K562 (cell line): ENCODE results near the gene DTX3. TPM values are rescaled to one million over a fixed set of nuclear protein-coding genes. Genes with fewer than 3 reads are reported as not detected.
A peak's percentile ranks its signal among the peaks of the same experiment; 100 is the strongest.

Source experiments
- CBFA2T3 ChIP-seq: fragments of 450-650 bp; IDR thresholded peaks from 2 replicates; pipeline ENCODE4 v1.6.1; 2017
- EGR1 ChIP-seq: fragments of 450-650 bp; conservative IDR thresholded peaks from 2 replicates; pipeline ENCODE4 v1.6.1; 2017; ENCODE audit warnings: mild to moderate bottlenecking
- MYNN ChIP-seq, 2 experiments: sonication (generic); formaldehyde crosslinking in 1 of 2; IDR thresholded peaks; 2 replicates each; pipeline versions ENCODE4 v1.5.0 to v1.6.1; 2016 to 2020; ENCODE audit warnings: antibody characterized with exemption in 1 of 2, missing genetic modification reagents in 1 of 2
- NEUROD1 ChIP-seq: fragments of 150-350 bp; IDR thresholded peaks from 2 replicates; pipeline ENCODE4 v1.6.1; 2014; ENCODE audit warnings: borderline replicate concordance, low read length, low read depth; ENCODE audit not compliant: partially characterized antibody
- NR2F6 ChIP-seq: fragments of 450-650 bp; formaldehyde crosslinking; IDR thresholded peaks from 2 replicates; pipeline ENCODE4 v1.4.0; 2020; ENCODE audit warnings: mild to moderate bottlenecking
- TBL1XR1 ChIP-seq, 2 experiments: IDR thresholded peaks; 2 replicates each; pipeline ENCODE4 v1.6.1; 2012; ENCODE audit warnings: improper control_type of control experiment in 2 of 2, low read length in 2 of 2, mild to moderate bottlenecking in 1 of 2
- XRCC4 ChIP-seq: IDR thresholded peaks from one replicate; pipeline ENCODE4 v1.6.1; 2011; ENCODE audit not compliant: insufficient read depth, insufficient read length; ENCODE audit errors: extremely low read depth
- ZNF197 ChIP-seq: fragments of 200-800 bp; sonication (Bioruptor generic); IDR thresholded peaks from 2 replicates; pipeline ENCODE4 v1.6.1; 2016; ENCODE audit warnings: low read depth, missing genetic modification characterization, missing compliant biosample characterization
- ZNF764 ChIP-seq: fragments of 250-450 bp; sonication (Bioruptor Pico); IDR thresholded peaks from 2 replicates; pipeline ENCODE4 v1.4.0; 2020; ENCODE audit warnings: low read depth, mild to moderate bottlenecking, moderate library complexity
- polyA plus RNA-seq, 8 experiments: library from polyadenylated mRNA; depleted of rRNA in 4 of 8; stranded (reverse) in 5 of 8; unstranded in 3 of 8; fragments of >200 nt; fragmentation: Nextera tagmentation in 2 of 8; fragmentation: Illumina TruSeq in 1 of 8; extraction: Ambion mirVana in 2 of 8; extraction: Trizol in 1 of 8; gene quantifications; 2 replicates each; pipeline versions ENCODE4 v1.2.1 to v1.2.3, GENCODE V29; 2011 to 2014; ENCODE audit warnings: inconsistent platforms in 1 of 8, missing spikeins in 1 of 8
- total RNA-seq, 7 experiments: library from RNA; depleted of rRNA in 6 of 7; stranded (reverse); fragments of >200 nt in 6 of 7; fragmentation: Illumina TruSeq in 2 of 7; extraction: Trizol in 2 of 7; gene quantifications; 2 replicates each; pipeline versions ENCODE4 v1.2.1 to v1.2.3, GENCODE V29; 2011 to 2021; ENCODE audit warnings: low replicate concordance in 1 of 7
- TF ChIP-seq, protein P1 (sequence below): sonication (generic); formaldehyde crosslinking; IDR thresholded peaks from 2 replicates; pipeline ENCODE4 v1.8.0; 2023; ENCODE audit warnings: mild to moderate bottlenecking, missing genetic modification reagents
- TF ChIP-seq, protein P2 (sequence below): sonication (generic); formaldehyde crosslinking; IDR thresholded peaks from 2 replicates; pipeline ENCODE4 v1.8.0; 2022; ENCODE audit warnings: missing genetic modification reagents, mild to moderate bottlenecking, moderate library complexity, borderline replicate concordance
- TF ChIP-seq, protein P3 (sequence below): fragments of 250-450 bp; sonication (Bioruptor Pico); IDR thresholded peaks from 2 replicates; pipeline ENCODE4 v1.5.0; 2020; ENCODE audit warnings: mild to moderate bottlenecking
- TF ChIP-seq, protein P4 (sequence below): fragments of 450-650 bp; IDR thresholded peaks from 2 replicates; pipeline ENCODE4 v1.6.1; 2016; ENCODE audit warnings: mild to moderate bottlenecking

The DTX3 gene
- total and polyA plus RNA-seq, 9 of the 15 experiments (the other 6 are each of a cell fraction or from before 2014, with no cell fraction given): 0.03 to 0.09 (median 0.06) TPM; not detected in 6

DNA sequence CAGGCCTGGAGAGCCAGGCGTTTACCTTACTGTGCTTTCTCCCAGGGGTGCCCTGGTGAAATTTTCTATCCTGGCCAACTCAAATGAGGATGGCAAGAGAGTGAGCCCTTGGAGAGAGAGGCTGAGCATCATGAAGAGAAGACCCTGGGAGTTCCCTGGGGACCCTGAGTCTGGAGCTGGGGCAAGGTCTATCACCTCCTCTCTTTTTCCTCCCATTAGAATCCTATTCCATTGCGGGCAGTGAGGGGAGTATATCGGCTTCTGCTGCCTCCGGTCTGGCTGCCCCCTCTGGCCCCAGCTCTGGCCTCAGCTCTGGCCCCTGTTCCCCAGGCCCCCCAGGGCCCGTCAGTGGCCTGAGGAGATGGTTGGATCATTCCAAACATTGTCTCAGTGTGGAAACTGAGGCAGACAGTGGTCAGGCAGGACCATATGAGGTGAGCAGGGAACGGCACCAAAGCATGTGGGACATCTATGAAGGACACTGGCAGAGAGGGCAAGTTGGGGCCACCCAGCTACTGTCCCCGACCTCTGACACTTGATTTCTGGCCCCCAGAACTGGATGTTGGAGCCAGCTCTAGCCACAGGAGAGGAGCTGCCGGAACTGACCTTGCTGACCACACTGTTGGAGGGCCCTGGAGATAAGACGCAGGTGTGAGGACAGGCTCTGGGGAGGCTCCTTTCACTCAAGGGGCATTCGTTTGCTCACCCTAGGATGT is 8.2 kb downstream of the DTX3 start (continued):
- TF ChIP-seq TBL1XR1 (IDR thresholded peaks at IDR 0.05; ENCODE audit: low read length in 2 of 2): no peak
- no peak for TF ChIP-seq MYNN (IDR thresholded peaks at IDR 0.05)
- TF ChIP-seq MYNN (CRISPR knock-in tag; IDR thresholded peaks at IDR 0.05): no peak
- TF ChIP-seq, protein P1, sequence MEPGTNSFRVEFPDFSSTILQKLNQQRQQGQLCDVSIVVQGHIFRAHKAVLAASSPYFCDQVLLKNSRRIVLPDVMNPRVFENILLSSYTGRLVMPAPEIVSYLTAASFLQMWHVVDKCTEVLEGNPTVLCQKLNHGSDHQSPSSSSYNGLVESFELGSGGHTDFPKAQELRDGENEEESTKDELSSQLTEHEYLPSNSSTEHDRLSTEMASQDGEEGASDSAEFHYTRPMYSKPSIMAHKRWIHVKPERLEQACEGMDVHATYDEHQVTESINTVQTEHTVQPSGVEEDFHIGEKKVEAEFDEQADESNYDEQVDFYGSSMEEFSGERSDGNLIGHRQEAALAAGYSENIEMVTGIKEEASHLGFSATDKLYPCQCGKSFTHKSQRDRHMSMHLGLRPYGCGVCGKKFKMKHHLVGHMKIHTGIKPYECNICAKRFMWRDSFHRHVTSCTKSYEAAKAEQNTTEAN: no peak
- TF ChIP-seq, protein P2, sequence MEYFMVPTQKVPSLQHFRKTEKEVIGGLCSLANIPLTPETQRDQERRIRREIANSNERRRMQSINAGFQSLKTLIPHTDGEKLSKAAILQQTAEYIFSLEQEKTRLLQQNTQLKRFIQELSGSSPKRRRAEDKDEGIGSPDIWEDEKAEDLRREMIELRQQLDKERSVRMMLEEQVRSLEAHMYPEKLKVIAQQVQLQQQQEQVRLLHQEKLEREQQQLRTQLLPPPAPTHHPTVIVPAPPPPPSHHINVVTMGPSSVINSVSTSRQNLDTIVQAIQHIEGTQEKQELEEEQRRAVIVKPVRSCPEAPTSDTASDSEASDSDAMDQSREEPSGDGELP (CRISPR knock-in tag): 0 out of 2 replicates have a peak, but pooled peaks have one; percentile 29
- peak; percentile 36 for TF ChIP-seq CBFA2T3
- no peak for TF ChIP-seq ZNF764 (CRISPR knock-in tag)
- no peak for TF ChIP-seq NEUROD1
- no peak for TF ChIP-seq NR2F6
- TF ChIP-seq EGR1: no peak
- TF ChIP-seq, protein P3, sequence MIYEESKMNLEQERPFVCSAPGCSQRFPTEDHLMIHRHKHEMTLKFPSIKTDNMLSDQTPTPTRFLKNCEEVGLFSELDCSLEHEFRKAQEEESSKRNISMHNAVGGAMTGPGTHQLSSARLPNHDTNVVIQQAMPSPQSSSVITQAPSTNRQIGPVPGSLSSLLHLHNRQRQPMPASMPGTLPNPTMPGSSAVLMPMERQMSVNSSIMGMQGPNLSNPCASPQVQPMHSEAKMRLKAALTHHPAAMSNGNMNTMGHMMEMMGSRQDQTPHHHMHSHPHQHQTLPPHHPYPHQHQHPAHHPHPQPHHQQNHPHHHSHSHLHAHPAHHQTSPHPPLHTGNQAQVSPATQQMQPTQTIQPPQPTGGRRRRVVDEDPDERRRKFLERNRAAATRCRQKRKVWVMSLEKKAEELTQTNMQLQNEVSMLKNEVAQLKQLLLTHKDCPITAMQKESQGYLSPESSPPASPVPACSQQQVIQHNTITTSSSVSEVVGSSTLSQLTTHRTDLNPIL (CRISPR knock-in tag): no peak
- TF ChIP-seq XRCC4: no peak
- no peak for TF ChIP-seq ZNF197
- TF ChIP-seq, protein P4, sequence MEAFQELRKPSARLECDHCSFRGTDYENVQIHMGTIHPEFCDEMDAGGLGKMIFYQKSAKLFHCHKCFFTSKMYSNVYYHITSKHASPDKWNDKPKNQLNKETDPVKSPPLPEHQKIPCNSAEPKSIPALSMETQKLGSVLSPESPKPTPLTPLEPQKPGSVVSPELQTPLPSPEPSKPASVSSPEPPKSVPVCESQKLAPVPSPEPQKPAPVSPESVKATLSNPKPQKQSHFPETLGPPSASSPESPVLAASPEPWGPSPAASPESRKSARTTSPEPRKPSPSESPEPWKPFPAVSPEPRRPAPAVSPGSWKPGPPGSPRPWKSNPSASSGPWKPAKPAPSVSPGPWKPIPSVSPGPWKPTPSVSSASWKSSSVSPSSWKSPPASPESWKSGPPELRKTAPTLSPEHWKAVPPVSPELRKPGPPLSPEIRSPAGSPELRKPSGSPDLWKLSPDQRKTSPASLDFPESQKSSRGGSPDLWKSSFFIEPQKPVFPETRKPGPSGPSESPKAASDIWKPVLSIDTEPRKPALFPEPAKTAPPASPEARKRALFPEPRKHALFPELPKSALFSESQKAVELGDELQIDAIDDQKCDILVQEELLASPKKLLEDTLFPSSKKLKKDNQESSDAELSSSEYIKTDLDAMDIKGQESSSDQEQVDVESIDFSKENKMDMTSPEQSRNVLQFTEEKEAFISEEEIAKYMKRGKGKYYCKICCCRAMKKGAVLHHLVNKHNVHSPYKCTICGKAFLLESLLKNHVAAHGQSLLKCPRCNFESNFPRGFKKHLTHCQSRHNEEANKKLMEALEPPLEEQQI: no peak
